Loucy (cell line): ENCODE results near the gene RASSF7.

Experiments used
- H2AFZ ChIP-seq: fragments of 200-600 bp; sonication (generic); 2 replicates; pipeline ENCODE4 v1.6.0; 2016; ENCODE audit warnings: antibody characterized with exemption, mild to moderate bottlenecking, low read length, moderate library complexity
- H3F3A ChIP-seq: fragments of 200-600 bp; 2 replicates; pipeline ENCODE4 v1.6.0; 2016; ENCODE audit warnings: antibody characterized with exemption, low read depth, mild to moderate bottlenecking
- H3K27me3 ChIP-seq: fragments of 200-600 bp; sonication (generic); 2 replicates; pipeline ENCODE4 v1.6.1; 2014; ENCODE audit warnings: low read length, mild to moderate bottlenecking; ENCODE audit not compliant: insufficient read depth, poor library complexity, severe bottlenecking
- H3K36me3 ChIP-seq: fragments of 200-600 bp; sonication (generic); 2 replicates; pipeline ENCODE4 v1.6.1; 2016; ENCODE audit warnings: low read length; ENCODE audit not compliant: insufficient read depth
- H3K4me1 ChIP-seq: fragments of 200-600 bp; sonication (generic); 2 replicates; pipeline ENCODE4 v1.5.1; 2014; ENCODE audit warnings: low read length, mild to moderate bottlenecking; ENCODE audit not compliant: insufficient read depth, poor library complexity, severe bottlenecking
- H3K4me2 ChIP-seq: fragments of 200-600 bp; sonication (generic); 2 replicates; pipeline ENCODE4 v1.6.0; 2014; ENCODE audit warnings: antibody characterized with exemption, low read length, low read depth, mild to moderate bottlenecking; ENCODE audit not compliant: poor library complexity, severe bottlenecking
- H3K4me3 ChIP-seq: fragments of 200-600 bp; sonication (generic); 2 replicates; pipeline ENCODE4 v1.5.1; 2014; ENCODE audit warnings: low read length, mild to moderate bottlenecking, mixed read lengths; ENCODE audit not compliant: poor library complexity, severe bottlenecking
- H3K79me2 ChIP-seq: fragments of 200-600 bp; sonication (generic); 2 replicates; pipeline ENCODE4 v1.6.1; 2014; ENCODE audit warnings: low read length; ENCODE audit not compliant: insufficient read depth
- H3K9ac ChIP-seq: fragments of 200-600 bp; sonication (generic); 2 replicates; pipeline ENCODE4 v1.6.0; 2014; ENCODE audit warnings: mild to moderate bottlenecking, low read depth, low read length, moderate library complexity; ENCODE audit not compliant: poor library complexity, severe bottlenecking
- H3K9me2 ChIP-seq: fragments of 200-600 bp; sonication (generic); replicated peaks from 2 replicates; pipeline ENCODE4 v1.6.1; 2016; ENCODE audit warnings: low read depth, low read length, mixed read lengths
- H3K9me3 ChIP-seq: fragments of 200-600 bp; sonication (generic); 2 replicates; pipeline ENCODE4 v1.6.1; 2014; ENCODE audit warnings: mild to moderate bottlenecking, antibody characterized with exemption, low read length, low read depth; ENCODE audit not compliant: insufficient read depth
- H4K20me1 ChIP-seq: fragments of 200-600 bp; sonication (generic); 2 replicates; pipeline ENCODE4 v1.6.0; 2014; ENCODE audit warnings: antibody characterized with exemption, low read length, mild to moderate bottlenecking; ENCODE audit not compliant: insufficient read depth, poor library complexity, severe bottlenecking
- EZH2phosphoT487 ChIP-seq: fragments of 200-600 bp; IDR thresholded peaks from 2 replicates; pipeline ENCODE4 v1.6.1; 2018; ENCODE audit warnings: antibody characterized with exemption, mild to moderate bottlenecking, moderate library complexity, borderline replicate concordance
- TF ChIP-seq, protein P1 (sequence below): fragments of 200-600 bp; sonication (generic); conservative IDR thresholded peaks from 2 replicates; pipeline ENCODE4 v1.5.1; 2014; ENCODE audit warnings: mild to moderate bottlenecking, antibody characterized with exemption, low read length

RASSF7 gene

DNA sequence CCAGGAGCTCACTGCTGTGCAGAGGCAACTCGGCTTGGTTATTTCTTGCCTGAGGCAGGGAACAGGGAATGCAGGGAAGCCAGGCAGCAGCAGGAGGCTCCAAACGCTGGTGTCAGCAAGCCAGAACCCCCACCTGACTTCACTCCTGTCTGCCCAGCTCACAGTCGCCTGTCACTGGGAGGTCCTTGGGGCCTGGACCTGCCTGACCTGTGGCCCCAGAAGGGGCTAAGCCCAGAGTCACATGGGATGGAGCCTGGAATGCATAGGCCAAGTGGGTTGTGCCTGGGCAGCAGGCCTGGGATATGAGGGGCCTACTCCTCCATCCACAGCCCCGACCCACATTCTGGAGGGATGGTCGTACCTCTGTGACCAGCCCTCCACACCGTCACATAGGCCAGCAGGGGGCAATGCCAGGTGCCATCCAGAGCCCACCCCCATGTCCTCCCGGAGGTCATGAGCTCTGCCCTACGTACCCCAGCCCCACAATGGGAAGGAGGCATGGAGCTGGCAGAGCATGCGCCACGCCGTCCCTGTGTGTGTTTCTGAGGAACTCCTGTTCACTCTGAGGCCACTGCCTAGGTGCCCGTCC, 5.2 kb downstream of the RASSF7 start:
- Histone ChIP-seq H3F3A (no peaks in the 10 kb centered on the region), H3K4me2 (peak overlapping the region; percentile 99), H3K9me2 (no peaks in the 10 kb centered on the region), H3K27me3 (no peaks in the 10 kb centered on the region), H3K79me2 (peaks cover 47% of the 10 kb centered on the region), H3K4me3 (peak overlapping the region; percentile 98), H4K20me1 (peaks cover 28% of the 10 kb centered on the region), H3K36me3 (no peaks in the 10 kb centered on the region), H3K4me1 (peaks cover 40% of the 10 kb centered on the region), H2AFZ (no peak overlapping the region), H3K9me3 (no peaks in the 10 kb centered on the region), H3K9ac (no peak overlapping the region)
- no peak for TF ChIP-seq EZH2phosphoT487
- TF ChIP-seq, protein P1, sequence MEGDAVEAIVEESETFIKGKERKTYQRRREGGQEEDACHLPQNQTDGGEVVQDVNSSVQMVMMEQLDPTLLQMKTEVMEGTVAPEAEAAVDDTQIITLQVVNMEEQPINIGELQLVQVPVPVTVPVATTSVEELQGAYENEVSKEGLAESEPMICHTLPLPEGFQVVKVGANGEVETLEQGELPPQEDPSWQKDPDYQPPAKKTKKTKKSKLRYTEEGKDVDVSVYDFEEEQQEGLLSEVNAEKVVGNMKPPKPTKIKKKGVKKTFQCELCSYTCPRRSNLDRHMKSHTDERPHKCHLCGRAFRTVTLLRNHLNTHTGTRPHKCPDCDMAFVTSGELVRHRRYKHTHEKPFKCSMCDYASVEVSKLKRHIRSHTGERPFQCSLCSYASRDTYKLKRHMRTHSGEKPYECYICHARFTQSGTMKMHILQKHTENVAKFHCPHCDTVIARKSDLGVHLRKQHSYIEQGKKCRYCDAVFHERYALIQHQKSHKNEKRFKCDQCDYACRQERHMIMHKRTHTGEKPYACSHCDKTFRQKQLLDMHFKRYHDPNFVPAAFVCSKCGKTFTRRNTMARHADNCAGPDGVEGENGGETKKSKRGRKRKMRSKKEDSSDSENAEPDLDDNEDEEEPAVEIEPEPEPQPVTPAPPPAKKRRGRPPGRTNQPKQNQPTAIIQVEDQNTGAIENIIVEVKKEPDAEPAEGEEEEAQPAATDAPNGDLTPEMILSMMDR: peak; percentile 46; the same call in 1 of the 2 replicates

DNA sequence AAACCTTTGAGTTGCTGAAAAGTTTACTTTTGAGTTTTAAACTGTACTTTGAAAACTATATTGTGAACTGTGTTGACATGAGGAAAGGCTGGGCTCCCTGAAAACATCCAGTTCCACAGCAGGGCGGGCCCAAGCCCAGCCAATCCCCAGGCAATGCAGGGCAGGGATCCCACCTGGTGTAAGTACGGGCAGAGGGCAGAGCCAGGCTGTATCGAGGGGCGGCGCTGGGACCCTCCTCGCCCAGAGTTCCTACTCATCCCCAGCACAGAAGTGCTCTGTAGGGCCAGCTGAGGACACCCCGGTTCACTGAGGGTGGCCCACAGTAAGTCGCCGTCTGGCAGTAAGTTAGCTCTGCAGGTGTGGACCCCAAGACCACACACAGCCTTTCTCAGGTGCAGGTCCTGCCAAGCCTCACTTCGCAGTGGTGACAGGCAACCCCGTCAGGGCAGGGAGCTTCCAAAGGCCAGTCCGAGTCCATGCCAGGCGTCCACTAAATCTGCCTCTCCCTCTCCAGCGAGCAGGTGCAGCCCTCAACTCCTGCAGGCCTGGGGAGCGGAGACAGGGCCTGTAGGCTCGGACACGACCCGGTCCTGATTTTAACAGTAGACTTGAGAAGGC, 6.3 kb downstream of the RASSF7 start:
- Histone ChIP-seq H3K36me3 (no peaks in the 10 kb centered on the region), H3F3A (no peaks in the 10 kb centered on the region), H3K9me3 (no peaks in the 10 kb centered on the region), H3K79me2 (peaks cover 38% of the 10 kb centered on the region; the same call in 1 of the 2 replicates), H3K27me3 (no peaks in the 10 kb centered on the region), H4K20me1 (peaks cover 18% of the 10 kb centered on the region), H2AFZ (no peak overlapping the region), H3K4me1 (peaks cover 30% of the 10 kb centered on the region), H3K9ac (peak overlapping the region; percentile 80), H3K4me2 (peak overlapping the region; percentile 99), H3K9me2 (no peaks in the 10 kb centered on the region), H3K4me3 (peak overlapping the region; percentile 98)
- TF ChIP-seq, protein P1: no peak
- no peak for TF ChIP-seq EZH2phosphoT487

DNA sequence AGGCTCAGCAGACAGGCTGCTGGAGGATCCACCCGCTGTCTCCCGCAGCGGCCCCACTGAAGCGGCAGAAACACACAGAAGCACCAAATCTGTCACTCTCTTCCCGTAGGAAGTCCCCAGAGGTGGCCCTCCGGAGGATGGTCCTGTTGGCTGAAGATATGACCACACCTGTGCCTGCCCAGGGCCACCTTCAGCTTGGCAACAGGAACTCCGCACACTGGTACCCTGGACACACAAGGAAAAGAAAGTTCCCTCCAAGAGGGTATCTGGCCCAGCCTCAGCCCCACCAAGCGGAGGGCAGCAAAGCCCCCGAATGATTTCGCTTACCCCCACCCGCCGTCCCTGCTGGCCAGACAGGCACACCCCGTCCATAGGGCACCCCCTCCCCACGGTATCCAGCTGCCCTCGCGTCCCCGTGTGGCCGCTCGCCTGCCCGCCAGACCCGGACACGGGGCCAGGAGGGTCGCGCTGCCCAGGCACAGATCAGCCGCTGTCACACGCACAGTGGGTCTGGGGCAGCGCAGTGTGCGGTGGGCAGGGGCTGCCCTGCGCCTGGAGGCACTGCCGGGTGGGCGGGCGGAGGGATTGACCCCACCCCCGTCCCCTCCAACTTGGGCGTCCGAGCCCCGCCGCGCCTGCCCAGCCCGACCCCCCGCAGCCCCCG, 7.0 kb downstream of the RASSF7 start:
- Histone ChIP-seq H2AFZ (no peak overlapping the region), H3K4me3 (peak overlapping the region; percentile 98), H3K9ac (peak overlapping the region; percentile 80), H3K4me2 (peak overlapping the region; percentile 99), H3F3A (no peaks in the 10 kb centered on the region), H3K79me2 (peaks cover 38% of the 10 kb centered on the region; the same call in 1 of the 2 replicates), H3K36me3 (no peaks in the 10 kb centered on the region), H4K20me1 (peaks cover 16% of the 10 kb centered on the region), H3K9me2 (no peaks in the 10 kb centered on the region), H3K9me3 (no peaks in the 10 kb centered on the region), H3K4me1 (peaks cover 28% of the 10 kb centered on the region), H3K27me3 (no peaks in the 10 kb centered on the region)
- TF ChIP-seq EZH2phosphoT487: no peak
- TF ChIP-seq, protein P1: no peak
